Liver (tissue), 9 donors: ENCODE results near the gene PIEZO1. TPM values are rescaled to one million over a fixed set of nuclear protein-coding genes. Genes with fewer than 3 reads are reported as not detected.

ENCODE experiments used
- DNase-seq: peaks from one replicate; pipeline ENCODE4 v3.0.0-alpha.2; 2017; ENCODE audit warnings: low spot score
- H3K27ac ChIP-seq, 2 donors: one replicate each; pipeline ENCODE4 v1.7.0; 2013; ENCODE audit warnings: inconsistent platforms in 2 of 2, low read length in 2 of 2, control low read depth in 1 of 2, low read depth in 1 of 2, mild to moderate bottlenecking in 1 of 2
- H3K27me3 ChIP-seq, 4 donors: one replicate each; pipeline versions ENCODE4 v1.6.1 to v1.7.0; 2013; ENCODE audit warnings: low read length in 3 of 4, inconsistent platforms in 1 of 4, mild to moderate bottlenecking in 1 of 4, moderate library complexity in 1 of 4; ENCODE audit not compliant: control insufficient read depth in 4 of 4, insufficient read depth in 4 of 4
- H3K36me3 ChIP-seq, 4 donors: one replicate each; pipeline versions ENCODE4 v1.6.1 to v1.7.0; 2013; ENCODE audit warnings: low read length in 3 of 4, mild to moderate bottlenecking in 3 of 4, low read depth in 1 of 4, moderate library complexity in 1 of 4; ENCODE audit not compliant: control insufficient read depth in 4 of 4, insufficient read depth in 3 of 4
- H3K4me1 ChIP-seq, 4 donors: one replicate each; pipeline versions ENCODE4 v1.6.1 to v1.7.0; 2013; ENCODE audit warnings: low read length in 3 of 4, mild to moderate bottlenecking in 3 of 4, moderate library complexity in 1 of 4; ENCODE audit not compliant: control insufficient read depth in 4 of 4, insufficient read depth in 4 of 4
- H3K4me3 ChIP-seq, 3 donors: one replicate each; pipeline versions ENCODE4 v1.6.1 to v1.7.0; 2013; ENCODE audit warnings: low read length in 3 of 3, control low read depth in 1 of 3, low read depth in 1 of 3, mild to moderate bottlenecking in 1 of 3
- H3K9ac ChIP-seq, 2 donors: one replicate each; pipeline ENCODE4 v1.7.0; 2013; ENCODE audit warnings: low read length in 2 of 2, mild to moderate bottlenecking in 2 of 2, moderate library complexity in 2 of 2, control low read depth in 1 of 2, low read depth in 1 of 2
- H3K9me3 ChIP-seq, 4 donors: one replicate each; pipeline versions ENCODE4 v1.6.1 to v1.7.0; 2013; ENCODE audit warnings: low read length in 3 of 4; ENCODE audit not compliant: control insufficient read depth in 4 of 4
- ATF3 ChIP-seq: IDR thresholded peaks from 2 replicates; pipeline ENCODE4 v1.6.1; 2016; ENCODE audit warnings: antibody characterized with exemption
- CTCF ChIP-seq: fragments of 150-350 bp; IDR thresholded peaks from 2 replicates; pipeline ENCODE4 v1.5.1; 2017; ENCODE audit warnings: improper control_type of control experiment, low read depth, low read length; ENCODE audit not compliant: missing input control
- FOXA1 ChIP-seq: IDR thresholded peaks from 2 replicates; pipeline ENCODE4 v1.6.1; 2016; ENCODE audit warnings: antibody characterized with exemption
- FOXA2 ChIP-seq: IDR thresholded peaks from 2 replicates; pipeline ENCODE4 v1.6.1; 2016; ENCODE audit warnings: antibody characterized with exemption
- GABPA ChIP-seq, 2 donors: IDR thresholded peaks in 1 of 2; conservative IDR thresholded peaks in 1 of 2; 2 replicates each; pipeline ENCODE4 v1.6.1; 2016; ENCODE audit warnings: antibody characterized with exemption in 2 of 2, mild to moderate bottlenecking in 1 of 2, moderate library complexity in 1 of 2
- HNF4A ChIP-seq, 2 donors: conservative IDR thresholded peaks; 2 replicates each; pipeline ENCODE4 v1.6.1; 2016; ENCODE audit warnings: antibody characterized with exemption in 2 of 2, mild to moderate bottlenecking in 2 of 2
- HNF4G ChIP-seq: IDR thresholded peaks from 2 replicates; pipeline ENCODE4 v1.6.1; 2016; ENCODE audit warnings: antibody characterized with exemption
- JUND ChIP-seq, 2 donors: IDR thresholded peaks; 2 replicates each; pipeline ENCODE4 v1.6.1; 2016; ENCODE audit warnings: antibody characterized with exemption in 2 of 2
- MAX ChIP-seq: IDR thresholded peaks from 2 replicates; pipeline ENCODE4 v1.6.1; 2016; ENCODE audit warnings: antibody characterized with exemption
- NR2F2 ChIP-seq: IDR thresholded peaks from 2 replicates; pipeline ENCODE4 v1.6.1; 2016; ENCODE audit warnings: antibody characterized with exemption
- RAD21 ChIP-seq, 2 donors: IDR thresholded peaks; 2 replicates each; pipeline ENCODE4 v1.6.1; 2016; ENCODE audit warnings: antibody characterized with exemption in 2 of 2, mild to moderate bottlenecking in 2 of 2
- REST ChIP-seq: IDR thresholded peaks from 2 replicates; pipeline ENCODE4 v1.6.1; 2016; ENCODE audit warnings: antibody characterized with exemption, mild to moderate bottlenecking
- RXRA ChIP-seq, 2 donors: IDR thresholded peaks; 2 replicates each; pipeline ENCODE4 v1.6.1; 2017 to 2018; ENCODE audit warnings: antibody characterized with exemption in 2 of 2, mild to moderate bottlenecking in 1 of 2
- SP1 ChIP-seq: IDR thresholded peaks from 2 replicates; pipeline ENCODE4 v1.6.1; 2018; ENCODE audit warnings: antibody characterized with exemption, mild to moderate bottlenecking
- TAF1 ChIP-seq: conservative IDR thresholded peaks from 2 replicates; pipeline ENCODE4 v1.6.1; 2016; ENCODE audit warnings: antibody characterized with exemption, mild to moderate bottlenecking
- YY1 ChIP-seq: IDR thresholded peaks from 2 replicates; pipeline ENCODE4 v1.6.1; 2016; ENCODE audit warnings: antibody characterized with exemption, mild to moderate bottlenecking
- ZBTB33 ChIP-seq: IDR thresholded peaks from 2 replicates; pipeline ENCODE4 v1.6.1; 2016; ENCODE audit warnings: antibody characterized with exemption
- WGBS: extraction: QIAGEN DNeasy Blood & Tissue Kit; methylation state at CpG from one replicate; pipeline ENCODE4 v1.1.7; 2013; 5-methylcytosine and 5-hydroxymethylcytosine counted together
- polyA plus RNA-seq, 2 donors: library from polyadenylated mRNA; stranded (reverse) in 1 of 2; unstranded in 1 of 2; fragments of 200-250 nt in 1 of 2; fragments of >200 nt in 1 of 2; fragmentation: Nextera tagmentation in 1 of 2; extraction: Ambion mirVana in 1 of 2; gene quantifications; one replicate each; pipeline versions ENCODE4 v1.2.1 to v1.2.3, GENCODE V29; 2013 to 2015
- total RNA-seq, 2 donors: library from RNA; depleted of rRNA; stranded (reverse); fragments of >200 nt; gene quantifications; one replicate each; pipeline ENCODE4 v1.2.3, GENCODE V29; 2014
- donor health status: healthy.
- donor health status: healthy.
- donor health status: healthy.
- donor health status: healthy.
- donor health status: healthy.

The PIEZO1 gene
- total and polyA plus RNA-seq, 4 donors: 15.3 to 74.7 (median 59.2) TPM

- H3K4me1 ChIP-seq: no peaks in the 10 kb centered on the region
- no peak overlapping the region for H3K9ac ChIP-seq
- no peak overlapping the region for H3K27ac ChIP-seq
- H3K36me3 ChIP-seq: peaks cover 2 to 15% (median 6%) of the 10 kb centered on the region in 4 donors
- H3K27me3 ChIP-seq: no peaks in the 10 kb centered on the region
- H3K9me3 ChIP-seq: no peaks in the 10 kb centered on the region
- no peak overlapping the region for H3K4me3 ChIP-seq
- DNase-seq: no peak
- TF ChIP-seq YY1 (no peak), GABPA (IDR thresholded peaks at IDR 0.05 in 1 of 2, conservative IDR thresholded peaks at IDR 0.05 in 1 of 2) (no peak), RXRA (IDR thresholded peaks at IDR 0.05) (no peak), CTCF (no peak), HNF4G (no peak), SP1 (no peak), FOXA2 (no peak), FOXA1 (no peak), MAX (no peak), REST (no peak)
- 72% methylated on average over 15 of the region's 15 CpGs for WGBS
Measured at GRCh38 chr16:88695218-88695617, 89.8 kb downstream of the PIEZO1 start.

- TF ChIP-seq CTCF: no peak
- no peak for TF ChIP-seq ZBTB33
- TF ChIP-seq GABPA (IDR thresholded peaks at IDR 0.05 in 1 of 2, conservative IDR thresholded peaks at IDR 0.05 in 1 of 2): no peak
- no peak for TF ChIP-seq MAX
- no peak for TF ChIP-seq ATF3
- TF ChIP-seq NR2F2: no peak
- no peak for TF ChIP-seq RAD21 (IDR thresholded peaks at IDR 0.05)
- TF ChIP-seq TAF1: no peak
- TF ChIP-seq RXRA (IDR thresholded peaks at IDR 0.05): no peak
- TF ChIP-seq JUND (IDR thresholded peaks at IDR 0.05): no peak
- no peak for TF ChIP-seq SP1
- no peak for TF ChIP-seq HNF4G
- TF ChIP-seq FOXA2: no peak
- TF ChIP-seq HNF4A (conservative IDR thresholded peaks at IDR 0.05): no peak
- TF ChIP-seq YY1: no peak
- no peak for DNase-seq
- Histone ChIP-seq H3K4me1 (no peaks in the 10 kb centered on the region), H3K9ac (no peak overlapping the region), H3K9me3 (no peaks in the 10 kb centered on the region), H3K27me3 (no peaks in the 10 kb centered on the region), H3K4me3 (no peak overlapping the region), H3K27ac (no peak overlapping the region), H3K36me3 (peaks cover 2 to 12% (median 6%) of the 10 kb centered on the region in 4 donors)
- WGBS: 94% methylated on average over 37 of the region's 37 CpGs
Measured at GRCh38 chr16:88694221-88695087, 90.6 kb downstream of the PIEZO1 start.
